GM12878 (cell line): Measurements from ENCODE around the gene RORC. TPM values are rescaled to one million over a fixed set of nuclear protein-coding genes. Genes with fewer than 3 reads are reported as not detected.

Source experiments
- ATAC-seq: fragments of 200-7000 bp; cut with Tn5 transposase; 3 replicates; pipeline ENCODE4 v1.9.1; 2020; ENCODE audit warnings: mild to moderate bottlenecking, moderate library complexity
- BruUV-seq: library from RNA; stranded (reverse); fragments of 400-500 nt; replicated peaks from 2 replicates; lab custom pipeline; 2021; lab: Mats Ljungman, UMichigan
- CTCF ChIA-PET: fragments of 300-600 bp; sonication (Branson Sonifier 250); formaldehyde crosslinking; extraction: SDS; loops from one replicate; lab custom pipeline; 2021; ENCODE audit warnings: inconsistent platforms; lab: Yijun Ruan, JAX
- POLR2A ChIA-PET: fragments of 350-600 bp; formaldehyde crosslinking; extraction: SDS; loops from one replicate; lab custom pipeline; 2021; ENCODE audit warnings: inconsistent platforms; lab: Charles Lee
- RAD21 ChIA-PET: fragments of 300-600 bp; sonication (Branson Sonifier 250); formaldehyde crosslinking; loops from one replicate; lab custom pipeline; 2023; ENCODE audit warnings: antibody characterized with exemption; ENCODE audit not compliant: unreplicated experiment; lab: Charles Lee
- SMC1A ChIA-PET: fragments of 300-600 bp; sonication (Branson Sonifier 250); formaldehyde crosslinking; loops from one replicate; lab custom pipeline; 2023; ENCODE audit not compliant: unreplicated experiment, uncharacterized antibody; lab: Charles Lee
- DNase-seq: peaks from one replicate; pipeline ENCODE4 v3.0.0-alpha.2; 2011; ENCODE audit warnings: low read depth, low spot score
- FAIRE-seq: peaks from 3 replicates; lab custom pipeline; 2011; peaks lifted over from hg19 to GRCh38; lab: Jason Lieb, UNC
- H2AFZ ChIP-seq: 2 replicates; pipeline ENCODE4 v1.6.0; 2011; ENCODE audit warnings: low read depth, low read length, control low read depth; ENCODE audit not compliant: control insufficient read depth
- H3K27ac ChIP-seq: 2 replicates; pipeline ENCODE4 v1.5.1; 2011; ENCODE audit warnings: control low read depth; ENCODE audit not compliant: control insufficient read depth, insufficient read depth
- H3K27me3 ChIP-seq, 2 experiments: replicated peaks in 1 of 2; 2 replicates each; pipeline versions ENCODE4 v1.6.0 to v1.6.1; 2011; ENCODE audit warnings: low read length in 1 of 2; ENCODE audit not compliant: control insufficient read depth in 2 of 2, insufficient read depth in 2 of 2
- H3K36me3 ChIP-seq, 2 experiments: 2 replicates each; pipeline ENCODE4 v1.5.1; 2011; ENCODE audit warnings: low read length in 1 of 2; ENCODE audit not compliant: control insufficient read depth in 2 of 2, insufficient read depth in 2 of 2
- H3K4me1 ChIP-seq: 2 replicates; pipeline ENCODE4 v1.6.1; 2011; ENCODE audit warnings: mild to moderate bottlenecking, low read length, moderate library complexity, mixed read lengths; ENCODE audit not compliant: control insufficient read depth, insufficient read depth
- H3K4me2 ChIP-seq: 2 replicates; pipeline ENCODE4 v1.6.0; 2011; ENCODE audit warnings: control low read depth; ENCODE audit not compliant: control insufficient read depth, insufficient read depth
- H3K4me3 ChIP-seq: fragments of 200-600 bp; sonication (generic); 2 replicates; pipeline ENCODE4 v1.5.1; 2016
- H3K79me2 ChIP-seq: 2 replicates; pipeline ENCODE4 v1.6.0; 2011; ENCODE audit warnings: low read length; ENCODE audit not compliant: control insufficient read depth, insufficient read depth
- H3K9ac ChIP-seq: 2 replicates; pipeline ENCODE4 v1.8.0; 2011; ENCODE audit warnings: low read length, control low read depth, mixed read lengths; ENCODE audit not compliant: control insufficient read depth, insufficient read depth
- H3K9me3 ChIP-seq: replicated peaks from 3 replicates; pipeline ENCODE4 v1.5.1; 2011; ENCODE audit warnings: mild to moderate bottlenecking, low read length; ENCODE audit not compliant: control insufficient read depth, insufficient read depth
- H4K20me1 ChIP-seq: 2 replicates; pipeline ENCODE4 v1.6.0; 2011; ENCODE audit not compliant: control insufficient read depth, insufficient read depth
- IKZF1 ChIP-seq: fragments of 450-650 bp; conservative IDR thresholded peaks from 2 replicates; pipeline ENCODE4 v1.6.1; 2017; ENCODE audit warnings: antibody characterized with exemption, mild to moderate bottlenecking
- IRF3 ChIP-seq: fragments of 450-650 bp; IDR thresholded peaks from 2 replicates; pipeline ENCODE4 v1.6.1; 2014; ENCODE audit warnings: mild to moderate bottlenecking
- NBN ChIP-seq: fragments of 450-650 bp; IDR thresholded peaks from 2 replicates; pipeline ENCODE4 v1.6.1; 2016
- POLR2A ChIP-seq: IDR thresholded peaks from 2 replicates; pipeline ENCODE4 v1.6.1; 2011; ENCODE audit warnings: low read depth, mild to moderate bottlenecking, low read length
- SUZ12 ChIP-seq: fragments of 200-600 bp; sonication (generic); IDR thresholded peaks from one replicate; pipeline ENCODE4 v1.6.1; 2018; ENCODE audit warnings: antibody characterized with exemption, mild to moderate bottlenecking; ENCODE audit not compliant: unreplicated experiment
- WGBS: methylation state at CpG from one replicate; pipeline ENCODE4 v1.1.6; 2016; ENCODE audit warnings: low lambda C conversion rate; ENCODE audit not compliant: insufficient replicate concordance, insufficient coverage; ENCODE audit errors: missing lambda C conversion rate; 5-methylcytosine and 5-hydroxymethylcytosine counted together
- in situ Hi-C: fragments of 300-500 bp; cut with MboI; formaldehyde crosslinking; loops from 9 replicates; pipeline ENCODE4 v1.14.3; 2018; ENCODE audit warnings: mixed read lengths
- intact Hi-C: fragments of 100-400 bp; cut with micrococcal nuclease; formaldehyde crosslinking; loops from one replicate; pipeline ENCODE4 v1.14.2; 2022; ENCODE audit not compliant: unreplicated experiment
- polyA plus RNA-seq, 11 experiments: library from polyadenylated mRNA; depleted of rRNA in 4 of 11; unstranded in 6 of 11; stranded (reverse) in 5 of 11; fragments of >200 nt; fragmentation: Nextera tagmentation in 4 of 11; fragmentation: Illumina TruSeq in 1 of 11; extraction: Ambion mirVana in 4 of 11; extraction: Trizol in 1 of 11; gene quantifications; 1 replicate in 1 of 11; 2 replicates in 10 of 11; pipeline versions ENCODE4 v1.2.1 to v1.2.3, GENCODE V29; 2011 to 2016; ENCODE audit warnings: inconsistent platforms in 2 of 11, missing spikeins in 2 of 11, low read depth in 1 of 11
- total RNA-seq, 4 experiments: library from RNA; depleted of rRNA in 3 of 4; stranded (reverse); fragments of >200 nt in 3 of 4; fragmentation: Illumina TruSeq in 1 of 4; extraction: Trizol in 1 of 4; gene quantifications; 2 replicates each; pipeline versions ENCODE4 v1.2.1 to v1.2.3, GENCODE V29; 2013 to 2021

Gene RORC
- total and polyA plus RNA-seq, 10 of the 15 experiments (the other 5 are each of a cell fraction or from before 2014, with no cell fraction given), result not detected

- ChIA-PET RAD21 (no interaction called here), POLR2A (interaction anchor here (0.7 to 1.1 kb wide), 3 partner anchors 9 to 538 kb away, joined by 3 to 4 read pairs (median 3); no protein-coding TSS in a partner anchor)
- no peaks in the 10 kb centered on the region for H4K20me1 ChIP-seq
These were observed 17.5 kb upstream of the RORC start for GRCh38 chr1:151849126-151849525.

More at GRCh38 chr1:151849126-151849525, 17.5 kb upstream of the RORC start:
- intact Hi-C loops, result no loop called here
- no peak overlapping the region for H3K9ac ChIP-seq
- no peaks in the 10 kb centered on the region for H3K4me1 ChIP-seq
- BruUV-seq, result no TSS peak
- FAIRE-seq (no peak), DNase-seq (no peak), ATAC-seq (no peak)
- H3K27me3 ChIP-seq, result peaks cover 0 to 3% of the 10 kb centered on the region in 2 experiments; a peak in 1 of 4 replicates
- WGBS, result 24% methylated on average over 3 of the region's 3 CpGs
- no peaks in the 10 kb centered on the region for H3K9me3 ChIP-seq
- ChIA-PET CTCF (interaction anchor here (1.0 to 2.0 kb wide), 2 partner anchors 9 kb away, joined by 3 to 6 read pairs; partner anchors contain the start of gene C2CD4D), SMC1A (interaction anchor here (1.0 to 2.1 kb wide), 6 partner anchors 9 to 129 kb away, joined by 3 to 7 read pairs (median 4); partner anchors contain the start of gene C2CD4D)
- H2AFZ ChIP-seq, result no peak overlapping the region
- TF ChIP-seq IKZF1, result no peak
- no peak for TF ChIP-seq SUZ12
- TF ChIP-seq IRF3, result no peak
- no peak for TF ChIP-seq NBN
- no peak for TF ChIP-seq POLR2A
- no peaks in the 10 kb centered on the region for H3K36me3 ChIP-seq
- no peak overlapping the region for H3K27ac ChIP-seq
- no peak overlapping the region for H3K4me3 ChIP-seq
- no peak overlapping the region for H3K4me2 ChIP-seq
- H3K79me2 ChIP-seq, result no peaks in the 10 kb centered on the region
- in situ Hi-C loops, result no loop called here
